ENCODE data around the gene CCDC89.

DNA sequence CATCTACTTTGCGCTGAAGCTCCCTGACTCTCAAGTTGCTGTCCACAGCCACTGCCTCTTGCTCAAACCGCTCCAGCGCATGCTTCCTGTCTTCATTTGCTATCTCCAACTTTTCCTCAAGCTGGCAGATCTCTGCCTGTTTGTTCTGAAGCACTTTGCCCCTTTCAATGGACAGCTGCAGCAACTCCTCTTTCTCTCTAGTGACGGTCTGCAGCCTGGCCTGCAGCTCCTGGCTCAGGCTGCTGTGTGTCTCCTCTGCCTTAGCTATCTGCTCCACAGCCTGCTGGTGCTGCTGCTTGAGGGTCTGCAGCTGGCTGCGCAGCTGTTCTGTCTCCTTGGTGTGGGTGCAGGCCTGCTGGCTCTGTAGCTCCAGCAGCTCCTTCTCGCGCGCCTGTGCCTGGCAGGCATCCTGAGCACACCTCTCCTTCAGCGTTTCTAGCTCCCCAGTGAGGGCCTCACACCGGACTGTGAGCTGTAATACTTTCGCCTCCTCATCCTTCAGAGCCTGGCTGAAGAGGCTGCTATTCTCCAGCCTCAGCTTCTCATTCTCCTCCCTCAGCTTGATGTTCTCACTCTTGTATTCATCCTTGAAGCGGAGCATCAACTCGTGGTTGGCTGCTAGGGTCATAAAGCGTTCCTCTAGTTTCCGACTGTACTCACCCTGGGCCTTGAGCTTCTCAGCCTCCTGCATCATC lies 723 bp downstream of the CCDC89 start:
- TF ChIP-seq RFX5 (IDR thresholded peaks at IDR 0.05) (no peak), MAX (IDR thresholded peaks at IDR 0.05) (no peak), SMC3 (IDR thresholded peaks at IDR 0.05) (no peak), POLR2A (IDR thresholded peaks at IDR 0.05; ENCODE audit: low read length) (no peak)
- TF ChIP-seq, protein P1, sequence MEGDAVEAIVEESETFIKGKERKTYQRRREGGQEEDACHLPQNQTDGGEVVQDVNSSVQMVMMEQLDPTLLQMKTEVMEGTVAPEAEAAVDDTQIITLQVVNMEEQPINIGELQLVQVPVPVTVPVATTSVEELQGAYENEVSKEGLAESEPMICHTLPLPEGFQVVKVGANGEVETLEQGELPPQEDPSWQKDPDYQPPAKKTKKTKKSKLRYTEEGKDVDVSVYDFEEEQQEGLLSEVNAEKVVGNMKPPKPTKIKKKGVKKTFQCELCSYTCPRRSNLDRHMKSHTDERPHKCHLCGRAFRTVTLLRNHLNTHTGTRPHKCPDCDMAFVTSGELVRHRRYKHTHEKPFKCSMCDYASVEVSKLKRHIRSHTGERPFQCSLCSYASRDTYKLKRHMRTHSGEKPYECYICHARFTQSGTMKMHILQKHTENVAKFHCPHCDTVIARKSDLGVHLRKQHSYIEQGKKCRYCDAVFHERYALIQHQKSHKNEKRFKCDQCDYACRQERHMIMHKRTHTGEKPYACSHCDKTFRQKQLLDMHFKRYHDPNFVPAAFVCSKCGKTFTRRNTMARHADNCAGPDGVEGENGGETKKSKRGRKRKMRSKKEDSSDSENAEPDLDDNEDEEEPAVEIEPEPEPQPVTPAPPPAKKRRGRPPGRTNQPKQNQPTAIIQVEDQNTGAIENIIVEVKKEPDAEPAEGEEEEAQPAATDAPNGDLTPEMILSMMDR (IDR thresholded peaks at IDR 0.05): no peak
